SJSA1 (cell line): Measurements from ENCODE around the gene SPATA19. TPM values are rescaled to one million over a fixed set of nuclear protein-coding genes. Genes with fewer than 3 reads are reported as not detected.

Experiments
- DNase-seq, 2 experiments: peaks; one replicate each; pipeline ENCODE4 v3.0.0-alpha.2; 2015 to 2020; ENCODE audit warnings: low spot score in 2 of 2, low read depth in 1 of 2
- H3K27ac ChIP-seq: fragments of 250-450 bp; sonication (Bioruptor Pico); 2 replicates; pipeline ENCODE4 v1.5.1; 2020; ENCODE audit warnings: mild to moderate bottlenecking, moderate library complexity
- H3K27me3 ChIP-seq: fragments of 250-450 bp; sonication (Bioruptor Pico); replicated peaks from 2 replicates; pipeline ENCODE4 v1.5.1; 2020; ENCODE audit warnings: mild to moderate bottlenecking, moderate library complexity
- H3K36me3 ChIP-seq: fragments of 250-450 bp; sonication (Bioruptor Pico); 2 replicates; pipeline ENCODE4 v1.5.1; 2020; ENCODE audit warnings: mild to moderate bottlenecking
- H3K4me1 ChIP-seq: fragments of 250-450 bp; sonication (Bioruptor Pico); replicated peaks from 2 replicates; pipeline ENCODE4 v1.6.1; 2021; ENCODE audit warnings: mild to moderate bottlenecking
- H3K4me3 ChIP-seq: fragments of 250-450 bp; sonication (Bioruptor Pico); 2 replicates; pipeline ENCODE4 v1.5.1; 2020; ENCODE audit warnings: mild to moderate bottlenecking
- H3K9me3 ChIP-seq: fragments of 250-450 bp; sonication (Bioruptor Pico); replicated peaks from 2 replicates; pipeline ENCODE4 v1.5.1; 2020; ENCODE audit warnings: mild to moderate bottlenecking
- total RNA-seq: library from RNA; depleted of rRNA; stranded (reverse); fragments of >200 nt; shearing (Covaris generic); gene quantifications from 2 replicates; pipeline ENCODE4 v1.2.3, GENCODE V29; 2014; rRNA removed

Gene SPATA19
- total RNA-seq, 1 experiment from 2014 or later, result not detected

DNA sequence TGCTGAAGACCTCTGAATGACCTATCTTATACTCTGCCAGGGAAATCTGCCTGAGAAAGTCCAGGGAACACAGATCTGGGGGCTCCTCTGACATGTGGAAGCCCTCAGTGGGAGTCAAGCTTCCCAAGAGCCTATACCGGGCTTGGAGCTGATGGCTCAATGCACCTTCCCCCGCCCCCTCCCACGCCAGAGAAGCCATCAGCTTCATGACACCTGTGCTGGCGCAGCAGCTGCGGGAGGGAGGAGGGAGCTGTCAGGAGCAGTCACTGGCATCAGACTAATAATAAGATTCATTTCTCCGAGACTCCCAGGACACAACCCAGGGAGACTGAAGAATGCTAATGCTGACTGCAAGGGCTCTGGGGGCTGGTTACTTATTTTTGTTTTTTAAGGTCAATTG lies 47.8 kb downstream of the SPATA19 start:
- DNase-seq, result no peak
- H3K9me3 ChIP-seq, result no peaks in the 10 kb centered on the region
- no peaks in the 10 kb centered on the region for H3K36me3 ChIP-seq
- H3K4me1 ChIP-seq, result no peaks in the 10 kb centered on the region
- no peak overlapping the region for H3K4me3 ChIP-seq
- no peaks in the 10 kb centered on the region for H3K27me3 ChIP-seq
- no peak overlapping the region for H3K27ac ChIP-seq

DNA sequence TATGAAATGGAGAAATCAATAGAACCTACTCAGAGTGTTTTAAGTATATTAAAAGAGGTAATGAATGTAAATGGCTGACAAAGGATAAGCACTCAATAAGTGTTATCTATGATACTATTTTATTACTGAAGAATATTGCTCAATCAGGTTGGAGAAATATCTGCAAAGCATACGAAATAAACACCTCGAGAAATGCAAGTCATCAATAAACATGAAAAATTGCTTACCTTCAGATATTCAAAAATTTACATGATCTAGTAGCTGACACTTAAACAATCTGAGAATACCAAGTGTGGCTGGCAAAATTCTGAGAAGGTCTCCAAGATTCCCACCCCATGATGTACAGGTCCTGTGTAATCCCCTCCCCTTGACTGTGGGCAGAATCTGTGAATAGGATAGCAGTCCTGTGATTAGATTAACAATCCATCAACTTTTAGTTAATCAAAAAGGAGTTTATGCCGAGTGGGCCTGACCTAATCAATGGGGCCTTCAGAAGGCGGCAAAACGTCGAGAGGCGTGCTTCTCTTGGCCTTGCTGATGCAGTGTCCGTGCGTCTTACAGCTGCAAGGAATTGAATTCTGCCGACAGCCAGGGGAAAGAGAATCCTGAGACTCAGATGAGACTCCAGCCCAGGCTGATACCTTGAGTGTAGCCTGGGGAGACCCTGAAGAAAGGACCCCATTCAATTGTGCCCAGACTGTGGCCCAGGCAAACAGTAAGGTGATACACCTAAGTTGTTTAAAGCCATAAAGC lies 49.1 kb downstream of the SPATA19 start:
- H3K27ac ChIP-seq, result no peak overlapping the region
- DNase-seq, result no peak
- no peaks in the 10 kb centered on the region for H3K36me3 ChIP-seq
- no peaks in the 10 kb centered on the region for H3K27me3 ChIP-seq
- H3K9me3 ChIP-seq, result no peaks in the 10 kb centered on the region; the same call in 1 of the 2 replicates
- H3K4me3 ChIP-seq, result no peak overlapping the region
- H3K4me1 ChIP-seq, result no peaks in the 10 kb centered on the region

DNA sequence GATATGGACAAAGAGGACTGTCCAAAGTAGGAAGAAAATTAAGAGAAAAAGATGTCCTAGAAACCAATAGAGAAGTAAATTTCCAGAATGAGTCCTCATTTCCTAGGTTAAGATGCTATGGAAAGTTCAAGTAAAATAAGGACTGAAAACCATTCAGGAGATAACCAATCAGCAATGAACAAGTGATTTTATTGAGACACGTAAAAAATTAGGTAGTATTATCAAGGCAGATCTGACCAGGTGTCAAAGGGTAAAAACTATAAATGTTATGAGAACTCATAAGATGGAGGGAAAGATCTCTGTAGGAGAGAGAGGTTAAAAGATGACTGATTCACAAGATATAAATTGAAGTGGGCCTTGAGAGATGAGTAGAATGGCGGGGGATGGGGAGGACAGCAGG lies 50.2 kb downstream of the SPATA19 start:
- Histone ChIP-seq H3K4me1 (no peaks in the 10 kb centered on the region), H3K9me3 (no peaks in the 10 kb centered on the region; the same call in 1 of the 2 replicates), H3K27ac (no peak overlapping the region), H3K4me3 (no peak overlapping the region), H3K36me3 (no peaks in the 10 kb centered on the region), H3K27me3 (no peaks in the 10 kb centered on the region)
- no peak for DNase-seq

DNA sequence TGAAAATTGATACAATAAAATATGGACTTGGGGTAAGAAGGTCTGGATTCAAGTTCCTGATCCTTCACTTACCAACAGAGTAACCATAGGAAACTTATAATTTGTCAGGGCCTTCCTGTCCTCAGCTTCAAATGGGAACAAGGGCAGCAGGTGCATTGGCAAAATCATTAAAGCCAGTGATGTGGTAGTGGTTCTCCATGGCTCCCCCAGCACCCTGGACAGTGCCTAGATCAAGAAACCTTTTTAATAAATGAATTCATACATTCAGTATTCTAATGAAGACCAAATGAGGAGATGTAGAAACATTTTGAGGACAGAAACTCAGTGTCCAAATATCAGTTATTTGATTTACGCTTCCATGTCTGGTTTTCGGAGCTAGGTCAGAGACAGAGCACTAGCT lies 51.1 kb downstream of the SPATA19 start:
- Histone ChIP-seq H3K27me3 (no peaks in the 10 kb centered on the region), H3K36me3 (no peaks in the 10 kb centered on the region), H3K4me1 (no peaks in the 10 kb centered on the region), H3K4me3 (no peak overlapping the region), H3K9me3 (no peaks in the 10 kb centered on the region; the same call in 1 of the 2 replicates), H3K27ac (no peak overlapping the region)
- DNase-seq, result no peak

DNA sequence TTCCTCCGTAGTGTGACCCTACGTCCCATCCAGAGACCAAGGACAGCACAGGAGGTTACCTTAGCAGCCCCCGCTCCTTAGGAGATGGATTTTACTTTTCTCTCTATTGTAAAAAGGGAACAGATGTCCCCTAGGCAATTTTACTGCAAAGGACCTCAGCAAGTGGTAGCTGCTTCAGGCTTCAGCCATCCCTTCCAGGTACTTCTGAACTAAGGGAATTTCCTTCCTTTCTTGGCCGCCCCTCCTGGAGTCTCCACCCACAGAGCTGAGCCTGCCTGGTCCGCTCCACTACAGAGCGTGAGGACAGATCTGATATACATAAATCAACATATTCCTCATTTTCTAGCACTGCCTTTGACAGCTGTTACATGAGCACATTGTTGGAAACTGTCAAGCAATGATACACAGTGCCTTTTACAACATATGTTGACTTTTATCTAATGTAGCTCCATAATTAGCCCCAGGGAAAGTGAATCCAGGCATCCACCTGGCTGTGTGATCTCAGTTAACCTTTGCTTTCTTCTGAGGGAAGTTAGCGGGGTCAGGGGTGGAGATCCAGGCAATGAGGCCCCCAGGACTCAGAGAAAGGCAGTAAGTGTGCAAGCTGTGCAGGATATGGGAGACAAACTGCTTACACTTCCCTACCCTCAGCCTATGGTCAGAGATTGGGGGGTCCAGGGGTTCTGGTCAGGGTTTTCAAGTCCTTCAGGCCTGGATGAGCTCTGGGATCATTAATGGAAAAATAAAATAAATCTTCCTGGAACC lies 51.9 kb downstream of the SPATA19 start:
- DNase-seq, result no peak
- Histone ChIP-seq H3K27ac (no peak overlapping the region), H3K27me3 (no peaks in the 10 kb centered on the region)

DNA sequence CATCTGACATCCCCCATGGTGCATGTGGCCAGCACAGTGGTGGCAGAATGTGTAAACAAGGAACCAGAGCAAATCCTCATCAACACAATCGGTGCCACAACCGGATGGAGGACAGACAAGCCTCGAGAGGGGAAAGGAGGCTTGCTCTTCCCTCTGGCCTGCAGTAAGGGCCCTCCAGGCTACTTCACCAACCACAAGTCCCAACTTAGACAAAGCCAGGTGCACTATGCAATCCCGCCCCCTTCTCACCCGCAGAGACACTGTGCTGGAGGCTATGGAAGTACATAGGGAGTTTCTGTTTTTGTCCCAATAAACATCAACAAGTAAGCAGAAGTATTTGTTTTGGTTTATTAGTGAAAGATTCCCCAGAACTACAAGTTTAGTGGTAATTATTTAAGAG lies 54.3 kb downstream of the SPATA19 start:
- H3K27me3 ChIP-seq, result no peaks in the 10 kb centered on the region
- no peak for DNase-seq
- no peaks in the 10 kb centered on the region for H3K4me1 ChIP-seq
- no peak overlapping the region for H3K27ac ChIP-seq
- H3K4me3 ChIP-seq, result no peak overlapping the region
- H3K9me3 ChIP-seq, result no peaks in the 10 kb centered on the region; the same call in 1 of the 2 replicates
- no peaks in the 10 kb centered on the region for H3K36me3 ChIP-seq

More for the DNA sequence above, 51.9 kb downstream of the SPATA19 start:
- no peak overlapping the region for H3K4me3 ChIP-seq
- H3K36me3 ChIP-seq, result no peaks in the 10 kb centered on the region
- no peaks in the 10 kb centered on the region for H3K4me1 ChIP-seq
- no peaks in the 10 kb centered on the region; the same call in 1 of the 2 replicates for H3K9me3 ChIP-seq

Other genes starting within 250 kb of the SPATA19 start
- gene IGSF9B, start 111.5 kb upstream of the SPATA19 start, total RNA-seq, result 2.5 TPM in 1 of 2 replicates, not detected in the other
- 1.7 and 2.4 TPM in 2 replicates for gene JAM3, start 223.6 kb upstream of the SPATA19 start, total RNA-seq